Transverse colon (tissue), 4 donors: ENCODE data around the gene LSM6.

Experiments
- CTCF ChIP-seq, 5 experiments: fragments of 200-600 bp in 3 of 5; fragments of 450-650 bp in 2 of 5; sonication (generic) in 3 of 5; IDR thresholded peaks; 1 replicate in 2 of 5; 2 replicates in 3 of 5; pipeline ENCODE4 v1.5.1; 2016 to 2017; ENCODE audit warnings: antibody characterized with exemption in 5 of 5, inconsistent platforms in 3 of 5, mild to moderate bottlenecking in 2 of 5, moderate library complexity in 1 of 5
- EP300 ChIP-seq: sonication (generic); formaldehyde crosslinking; IDR thresholded peaks from one replicate; pipeline ENCODE4 v1.6.1; 2017; ENCODE audit warnings: antibody characterized with exemption, low read depth
- POLR2A ChIP-seq: fragments of 450-650 bp; IDR thresholded peaks from one replicate; pipeline ENCODE4 v1.6.1; 2016; ENCODE audit warnings: antibody characterized with exemption, mild to moderate bottlenecking, moderate library complexity
- POLR2AphosphoS5 ChIP-seq, 3 donors: sonication (generic); formaldehyde crosslinking; IDR thresholded peaks; one replicate each; pipeline ENCODE4 v1.6.1; 2016; ENCODE audit warnings: antibody characterized with exemption in 3 of 3

DNA sequence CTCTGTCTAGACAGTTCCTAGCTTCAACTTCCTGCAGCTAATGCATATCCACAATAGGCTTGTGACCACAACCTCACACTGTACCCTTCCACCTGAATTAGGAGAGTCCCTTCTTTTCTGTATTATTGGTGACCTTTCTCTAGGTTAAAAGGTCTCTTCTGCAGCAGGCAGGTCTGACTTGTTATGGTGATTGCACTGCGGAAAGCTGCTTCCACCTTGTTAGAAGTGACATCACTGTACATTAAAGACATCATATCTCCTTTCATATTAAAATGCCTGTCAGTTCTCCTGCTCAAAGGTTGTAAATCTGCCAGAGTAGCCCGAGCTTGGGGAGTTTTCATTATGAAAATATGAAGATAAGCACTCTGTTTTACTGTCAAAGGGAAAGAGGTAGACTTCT is 21.5 kb upstream of the LSM6 start:
- TF ChIP-seq CTCF (IDR thresholded peaks at IDR 0.05) (no peak), POLR2AphosphoS5 (IDR thresholded peaks at IDR 0.05) (no peak), POLR2A (no peak), EP300 (no peak)
